H1 (cell line): ENCODE measurements around the gene TMEM135. TPM values are rescaled to one million over a fixed set of nuclear protein-coding genes. Genes with fewer than 3 reads are reported as not detected.

Source experiments
- CTCF ChIA-PET: fragments of 300-600 bp; sonication (Branson Sonifier 250); formaldehyde crosslinking; loops from one replicate; lab custom pipeline; 2021; ENCODE audit not compliant: partially characterized antibody; lab: Charles Lee
- POLR2A ChIA-PET: fragments of 300-600 bp; sonication (Branson Sonifier 250); formaldehyde crosslinking; loops from one replicate; lab custom pipeline; 2021; ENCODE audit warnings: inconsistent platforms; ENCODE audit not compliant: partially characterized antibody; lab: Charles Lee
- DNase-seq, 2 experiments: peaks; one replicate each; pipeline versions ENCODE4 v3.0.0 to v3.0.0-alpha.2; 2010 to 2022; ENCODE audit warnings: low spot score in 2 of 2, low read depth in 1 of 2, mixed read lengths in 1 of 2
- FAIRE-seq: peaks from 2 replicates; lab custom pipeline; 2011; peaks lifted over from hg19 to GRCh38; lab: Jason Lieb, UNC
- H2AFZ ChIP-seq: 2 replicates; pipeline ENCODE4 v1.8.1; 2012; ENCODE audit warnings: low read length, inconsistent platforms
- H2AK5ac ChIP-seq: 2 replicates; pipeline ENCODE4 v1.6.1; 2013; ENCODE audit warnings: low read depth, low read length
- H2BK120ac ChIP-seq: replicated peaks from 2 replicates; pipeline ENCODE3; 2013; ENCODE audit warnings: low read depth, low read length, inconsistent platforms
- H2BK12ac ChIP-seq: 2 replicates; pipeline ENCODE4 v1.6.1; 2013; ENCODE audit warnings: low read depth, low read length
- H2BK15ac ChIP-seq: 2 replicates; pipeline ENCODE4 v1.6.1; 2013; ENCODE audit warnings: low read length
- H2BK20ac ChIP-seq: 2 replicates; pipeline ENCODE4 v1.6.1; 2013; ENCODE audit warnings: low read length
- H2BK5ac ChIP-seq: 2 replicates; pipeline ENCODE4 v1.6.1; 2013; ENCODE audit warnings: low read depth, low read length
- H3K14ac ChIP-seq: 2 replicates; pipeline ENCODE4 v1.6.1; 2013; ENCODE audit warnings: inconsistent platforms; ENCODE audit not compliant: insufficient read length
- H3K18ac ChIP-seq: 2 replicates; pipeline ENCODE4 v1.6.1; 2013; ENCODE audit warnings: low read length; ENCODE audit errors: extremely low read depth
- H3K23ac ChIP-seq: 2 replicates; pipeline ENCODE4 v1.6.1; 2013; ENCODE audit warnings: inconsistent platforms; ENCODE audit not compliant: insufficient read length
- H3K23me2 ChIP-seq: 2 replicates; pipeline ENCODE4 v1.6.1; 2013; ENCODE audit warnings: low read depth, low read length
- H3K27ac ChIP-seq: 2 replicates; pipeline ENCODE4 v1.6.1; 2011; ENCODE audit warnings: low read depth, low read length, inconsistent platforms
- H3K27me3 ChIP-seq, 4 experiments: replicated peaks in 1 of 4; 1 replicate in 1 of 4; 2 replicates in 3 of 4; pipeline versions ENCODE4 v1.6.1 to v1.8.1; 2011 to 2013; ENCODE audit warnings: low read length in 3 of 4, mild to moderate bottlenecking in 3 of 4, inconsistent platforms in 2 of 4, mixed read lengths in 2 of 4, moderate library complexity in 1 of 4; ENCODE audit not compliant: control insufficient read depth in 3 of 4, insufficient read depth in 3 of 4; ENCODE audit errors: extremely low read depth in 1 of 4
- H3K36me3 ChIP-seq, 4 experiments: 2 replicates each; pipeline versions ENCODE4 v1.6.1 to v1.8.1; 2011 to 2013; ENCODE audit warnings: mild to moderate bottlenecking in 4 of 4, low read length in 3 of 4, moderate library complexity in 2 of 4, control low read depth in 1 of 4, inconsistent platforms in 1 of 4; ENCODE audit not compliant: insufficient read depth in 4 of 4, control insufficient read depth in 2 of 4
- H3K4ac ChIP-seq: replicated peaks from 2 replicates; pipeline ENCODE3; 2013; ENCODE audit warnings: low read length, low read depth, mixed read lengths, inconsistent platforms; ENCODE audit not compliant: insufficient read length
- H3K4me1 ChIP-seq, 4 experiments: replicated peaks in 1 of 4; 1 replicate in 1 of 4; 2 replicates in 3 of 4; pipeline versions ENCODE4 v1.6.1 to v1.8.1; 2011 to 2013; ENCODE audit warnings: low read length in 3 of 4, inconsistent platforms in 2 of 4, mixed read lengths in 1 of 4; ENCODE audit not compliant: insufficient read depth in 4 of 4, control insufficient read depth in 3 of 4
- H3K4me2 ChIP-seq, 2 experiments: 2 replicates each; pipeline versions ENCODE4 v1.6.1 to v1.8.1; 2011 to 2013; ENCODE audit warnings: low read depth in 2 of 2, low read length in 2 of 2, control low read depth in 1 of 2, inconsistent platforms in 1 of 2, mild to moderate bottlenecking in 1 of 2; ENCODE audit not compliant: insufficient read depth in 1 of 2
- H3K4me3 ChIP-seq, 4 experiments: fragments of 200-600, 300-600 bp in 1 of 4; sonication (generic), shearing (Covaris generic), sonication (Bioruptor Twin) in 1 of 4; 2 replicates each; pipeline versions ENCODE4 v1.5.1 to v1.8.1; 2011 to 2016; ENCODE audit warnings: low read length in 4 of 4, low read depth in 3 of 4, control low read depth in 2 of 4, inconsistent platforms in 2 of 4, mild to moderate bottlenecking in 2 of 4, mixed read lengths in 1 of 4, moderate library complexity in 1 of 4; ENCODE audit not compliant: insufficient read depth in 2 of 4; ENCODE audit errors: extremely low read depth in 1 of 4
- H3K56ac ChIP-seq: replicated peaks from 2 replicates; pipeline ENCODE3; 2013; ENCODE audit warnings: low read depth, mild to moderate bottlenecking, mixed read lengths, low read length, inconsistent platforms; ENCODE audit not compliant: insufficient read length
- H3K79me1 ChIP-seq: 2 replicates; pipeline ENCODE4 v1.6.1; 2013; ENCODE audit warnings: low read depth, low read length, control low read depth
- H3K79me2 ChIP-seq, 2 experiments: 2 replicates each; pipeline versions ENCODE4 v1.6.1 to v1.8.1; 2012 to 2013; ENCODE audit warnings: low read length in 2 of 2, mild to moderate bottlenecking in 2 of 2, inconsistent platforms in 1 of 2; ENCODE audit not compliant: insufficient read depth in 2 of 2, control insufficient read depth in 1 of 2
- H3K9ac ChIP-seq, 4 experiments: replicated peaks in 1 of 4; 1 replicate in 1 of 4; 2 replicates in 3 of 4; pipeline versions ENCODE4 v1.6.1 to v1.8.1; 2011 to 2013; ENCODE audit warnings: low read depth in 3 of 4, low read length in 3 of 4, control low read depth in 2 of 4, mild to moderate bottlenecking in 2 of 4, moderate library complexity in 2 of 4, inconsistent platforms in 1 of 4; ENCODE audit errors: extremely low read depth in 1 of 4
- H3K9me3 ChIP-seq, 2 experiments: 2 replicates each; pipeline versions ENCODE4 v1.6.1 to v1.8.1; 2012 to 2013; ENCODE audit warnings: mild to moderate bottlenecking in 2 of 2, moderate library complexity in 2 of 2, control low read depth in 1 of 2, inconsistent platforms in 1 of 2, low read depth in 1 of 2, low read length in 1 of 2, mixed read lengths in 1 of 2; ENCODE audit not compliant: insufficient read depth in 2 of 2
- H4K20me1 ChIP-seq, 2 experiments: replicated peaks in 1 of 2; 2 replicates each; pipeline versions ENCODE3 to v1.8.1; 2011 to 2013; ENCODE audit warnings: inconsistent platforms in 2 of 2, low read length in 2 of 2, mild to moderate bottlenecking in 1 of 2; ENCODE audit not compliant: insufficient read depth in 2 of 2, control insufficient read depth in 1 of 2
- H4K5ac ChIP-seq: 2 replicates; pipeline ENCODE4 v1.6.1; 2013; ENCODE audit warnings: low read length, low read depth, mixed read lengths, inconsistent platforms; ENCODE audit not compliant: insufficient read length
- H4K8ac ChIP-seq: 2 replicates; pipeline ENCODE4 v1.8.0; 2013; ENCODE audit warnings: mild to moderate bottlenecking, moderate library complexity, low read length, inconsistent platforms; ENCODE audit not compliant: insufficient read depth; ENCODE audit errors: extremely low read depth
- H4K91ac ChIP-seq: replicated peaks from 2 replicates; pipeline ENCODE3; 2013; ENCODE audit warnings: low read length, mixed read lengths, inconsistent platforms; ENCODE audit not compliant: insufficient read length
- BACH1 ChIP-seq: IDR thresholded peaks from 2 replicates; pipeline ENCODE4 v1.6.1; 2012; ENCODE audit warnings: low read length, improper control_type of control experiment
- BCL11A ChIP-seq, 2 experiments: IDR thresholded peaks; one replicate each; pipeline ENCODE4 v1.6.1; 2011; ENCODE audit warnings: low read depth in 2 of 2, low read length in 2 of 2, mild to moderate bottlenecking in 2 of 2
- NANOG ChIP-seq: IDR thresholded peaks from 2 replicates; pipeline ENCODE4 v1.6.1; 2011; ENCODE audit warnings: low read length, low read depth, mild to moderate bottlenecking, inconsistent platforms; ENCODE audit not compliant: insufficient read depth, poor library complexity, severe bottlenecking
- POLR2A ChIP-seq, 2 experiments: IDR thresholded peaks; 1 replicate in 1 of 2; 2 replicates in 1 of 2; pipeline ENCODE4 v1.6.1; 2011; ENCODE audit warnings: low read depth in 2 of 2, low read length in 2 of 2, mild to moderate bottlenecking in 2 of 2; ENCODE audit errors: control extremely low read depth in 1 of 2
- RAD21 ChIP-seq, 2 experiments: IDR thresholded peaks in 1 of 2; conservative IDR thresholded peaks in 1 of 2; 2 replicates each; pipeline ENCODE4 v1.6.1; 2011; ENCODE audit warnings: low read depth in 2 of 2, low read length in 2 of 2, improper control_type of control experiment in 1 of 2, inconsistent platforms in 1 of 2, mild to moderate bottlenecking in 1 of 2, moderate library complexity in 1 of 2
- TAF7 ChIP-seq: optimal IDR thresholded peaks from 2 replicates; pipeline ENCODE3; 2011; ENCODE audit warnings: low read depth, mild to moderate bottlenecking, inconsistent platforms, low read length, moderate library complexity, borderline replicate concordance
- WGBS, 2 experiments: shearing (Covaris generic) in 1 of 2; methylation state at CpG; one replicate each; pipeline versions ENCODE4 v1.1.6 to v1.1.7; 2013 to 2015; ENCODE audit warnings: low lambda C conversion rate in 2 of 2, mixed read lengths in 2 of 2, inconsistent platforms in 1 of 2, low coverage in 1 of 2, missing lambda C conversion rate in 1 of 2; ENCODE audit not compliant: insufficient replicate concordance in 2 of 2, insufficient coverage in 1 of 2, insufficient read length in 1 of 2; ENCODE audit errors: extremely low coverage in 1 of 2, missing lambda C conversion rate in 1 of 2; 5-methylcytosine and 5-hydroxymethylcytosine counted together
- polyA plus RNA-seq, 7 experiments: library from polyadenylated mRNA; depleted of rRNA in 3 of 7; stranded (reverse) in 5 of 7; unstranded in 2 of 7; fragments of >200 nt in 5 of 7; fragments of 200-250 nt in 2 of 7; gene quantifications; 1 replicate in 5 of 7; 2 replicates in 1 of 7; 4 replicates in 1 of 7; pipeline versions ENCODE4 v1.2.1 to v1.2.3, GENCODE V29; 2011 to 2013; ENCODE audit warnings: missing spikeins in 2 of 7, mixed read lengths in 2 of 7
- total RNA-seq: library from RNA; stranded (reverse); fragmentation: NEBNext Ultra II Directional; extraction: Animal tissue kit (Norgen Biotek cat#: 25700); gene quantifications from 2 replicates; pipeline ENCODE4 v1.2.1, GENCODE V29; 2021

The TMEM135 gene
- total and polyA plus RNA-seq, 2 of the 8 experiments (the other 6 are each of a cell fraction or from before 2014, with no cell fraction given) = 9.3 to 31.3 TPM

DNA sequence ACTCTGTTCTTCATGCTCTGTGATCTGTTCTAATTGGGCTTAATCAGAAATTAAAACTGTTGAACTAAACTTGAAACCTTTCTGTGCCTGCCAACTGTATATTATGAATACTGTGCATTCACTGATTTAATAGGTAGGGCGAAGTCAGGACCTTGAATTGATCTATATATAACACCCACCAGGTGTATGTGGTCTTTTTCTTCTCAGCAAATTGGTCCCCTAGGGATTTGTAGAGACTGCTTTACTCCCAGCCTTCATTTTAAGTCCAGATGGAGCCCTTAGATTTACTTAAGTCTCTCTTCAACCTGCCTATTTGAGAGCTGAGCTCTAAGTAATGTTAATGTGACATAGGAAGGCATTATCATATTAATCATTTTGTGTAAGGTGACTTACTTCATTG, 257.5 kb downstream of the TMEM135 start:
- H2BK15ac ChIP-seq = no peak overlapping the region
- H3K79me1 ChIP-seq = no peaks in the 10 kb centered on the region
- peaks cover 0 to 12% (median 10%) of the 10 kb centered on the region in 4 experiments; a peak in 4 of 7 replicates for H3K4me1 ChIP-seq
- DNase-seq = no peak
- ChIA-PET POLR2A (interaction anchor here (1.6 kb wide), 1 partner anchor 341 kb away, joined by 3 read pairs; no protein-coding TSS in a partner anchor), CTCF (interaction anchor here (0.5 to 2.5 kb wide), 6 partner anchors 9 to 388 kb away, joined by 3 to 10 read pairs (median 3); no protein-coding TSS in a partner anchor)
- no peak overlapping the region for H3K27ac ChIP-seq
- no peak overlapping the region for H2AK5ac ChIP-seq
- no peak overlapping the region; the same call in 1 of the 2 replicates for H3K18ac ChIP-seq
- no peak overlapping the region for H3K4me3 ChIP-seq
- H2BK120ac ChIP-seq = no peak overlapping the region
- no peak overlapping the region for H2AFZ ChIP-seq
- no peak overlapping the region for H4K5ac ChIP-seq
- H3K36me3 ChIP-seq = no peaks in the 10 kb centered on the region
- FAIRE-seq = no peak
- H4K20me1 ChIP-seq = no peaks in the 10 kb centered on the region
- H3K9ac ChIP-seq = no peak overlapping the region
- no peak overlapping the region for H3K14ac ChIP-seq
- no peak overlapping the region for H4K91ac ChIP-seq
- H2BK5ac ChIP-seq = no peak overlapping the region
- 78% methylated on average over 1 of the region's 1 CpG; no CpG with 5 or more reads in 1 of the 2 experiments for WGBS, 2 experiments
- no peak overlapping the region for H2BK20ac ChIP-seq
- no peaks in the 10 kb centered on the region for H3K23me2 ChIP-seq
- no peaks in the 10 kb centered on the region for H3K9me3 ChIP-seq
- H2BK12ac ChIP-seq = no peak overlapping the region
- H3K79me2 ChIP-seq = no peaks in the 10 kb centered on the region
- H3K4me2 ChIP-seq = no peak overlapping the region
- H3K23ac ChIP-seq = no peak overlapping the region
- H3K4ac ChIP-seq = no peak overlapping the region
- no peaks in the 10 kb centered on the region for H3K27me3 ChIP-seq
- no peak overlapping the region for H4K8ac ChIP-seq
- no peak overlapping the region for H3K56ac ChIP-seq
- TF ChIP-seq RAD21 (IDR thresholded peaks at IDR 0.05 in 1 of 2, conservative IDR thresholded peaks at IDR 0.05 in 1 of 2; ENCODE audit: low read depth in 2 of 2, low read length in 2 of 2) (no peak), TAF7 (no peak), NANOG (no peak), POLR2A (IDR thresholded peaks at IDR 0.05; ENCODE audit: control extremely low read depth in 1 of 2, low read depth in 2 of 2, low read length in 2 of 2) (no peak), BCL11A (IDR thresholded peaks at IDR 0.05; ENCODE audit: low read depth in 2 of 2, low read length in 2 of 2) (no peak), BACH1 (no peak)
